GM21360 (cell line): Measurements from ENCODE around the gene SCN4A.
"Not testable (repeated sequence)": the region's sequence is repeated elsewhere in the genome, so short reads cannot be mapped to it uniquely, and the experiment has no call there.

Experiments
- ATAC-seq: cut with Tn5 transposase; IDR thresholded peaks from one replicate; pipeline ENCODE4 v1.9.1; 2021; ENCODE audit warnings: mild to moderate bottlenecking, moderate library complexity; ENCODE audit not compliant: unreplicated experiment

SCN4A gene

DNA sequence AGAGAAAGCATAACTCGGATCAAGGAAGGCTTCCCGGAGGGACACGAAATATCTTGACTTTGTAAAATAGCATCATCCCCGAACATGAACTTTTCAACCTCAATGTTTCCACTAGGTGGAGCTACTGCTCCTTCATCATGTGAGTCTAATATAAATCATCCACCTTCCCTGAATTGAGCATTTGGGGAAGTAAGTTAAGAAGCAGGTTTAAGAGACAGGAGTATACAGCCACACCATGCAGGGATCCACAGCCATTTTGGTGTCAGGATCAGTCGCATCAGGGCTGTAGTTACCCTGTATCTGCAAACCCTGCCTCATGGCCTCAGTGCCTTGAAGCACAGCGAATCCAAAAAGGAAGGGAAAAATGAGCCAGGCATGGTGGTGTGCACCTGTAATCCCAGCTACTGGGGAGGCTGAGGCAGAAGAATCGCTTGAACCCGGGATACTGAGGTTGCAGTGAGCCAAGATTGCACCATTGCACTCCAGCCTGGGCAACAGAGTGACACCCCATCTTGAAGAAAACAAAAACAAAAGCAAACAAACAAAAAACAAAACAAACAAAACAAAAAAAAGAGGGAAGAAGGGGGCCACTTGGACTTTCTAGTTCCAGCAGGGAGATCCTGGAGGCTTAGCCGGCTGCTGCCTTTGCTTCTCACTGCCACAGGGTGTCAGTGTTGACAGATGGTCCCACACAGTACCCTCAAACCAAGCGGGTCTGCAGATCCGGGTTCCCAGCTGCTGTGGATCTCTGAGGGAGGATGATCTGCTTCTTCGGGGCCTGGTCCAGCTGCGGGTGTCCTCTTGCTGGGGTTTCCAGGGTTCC lies 83.5 kb downstream of the SCN4A start:
- not testable (repeated sequence) for ATAC-seq
